Left forelimb (tissue), 1 donor: ENCODE results near the gene CCDC197.
A peak's percentile ranks its signal among the peaks of the same experiment; 100 is the strongest.

Experiments used
- DNase-seq: peaks from one replicate; pipeline ENCODE4 v3.0.0-alpha.2; 2018; ENCODE audit warnings: low spot score

Gene CCDC197

DNA sequence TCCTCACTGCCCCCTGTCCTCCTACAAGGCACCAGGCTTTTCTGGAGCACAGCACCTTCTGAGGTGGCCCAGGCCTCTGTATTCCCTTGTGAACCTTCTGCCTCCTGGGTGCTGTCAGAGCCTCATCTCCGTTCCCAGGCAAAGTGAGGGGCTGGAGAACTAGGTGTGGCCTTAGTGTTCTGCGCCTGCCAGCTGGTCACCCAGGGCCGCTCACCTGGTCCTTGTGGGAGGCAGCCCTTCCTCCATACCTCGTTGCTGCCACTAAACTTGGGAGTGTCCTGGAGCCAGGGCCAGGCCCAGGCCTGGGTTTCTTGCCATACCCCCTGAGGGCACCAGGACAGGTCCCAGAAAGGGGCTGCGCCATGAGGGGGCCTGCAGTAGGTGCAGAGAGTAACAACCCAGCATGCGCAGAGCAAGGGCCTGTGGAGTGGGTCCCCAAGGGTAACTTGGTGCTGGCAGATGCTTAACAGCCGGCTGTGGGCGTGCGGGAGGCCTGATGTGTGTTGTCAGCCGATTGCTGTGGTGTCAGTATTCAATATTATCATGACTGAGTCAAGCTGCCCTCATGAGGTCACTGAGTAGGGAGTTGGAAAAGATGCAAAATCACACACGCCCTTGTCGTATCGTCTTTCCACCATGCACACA, 46.1 kb downstream of the CCDC197 start:
- no peak for DNase-seq

DNA sequence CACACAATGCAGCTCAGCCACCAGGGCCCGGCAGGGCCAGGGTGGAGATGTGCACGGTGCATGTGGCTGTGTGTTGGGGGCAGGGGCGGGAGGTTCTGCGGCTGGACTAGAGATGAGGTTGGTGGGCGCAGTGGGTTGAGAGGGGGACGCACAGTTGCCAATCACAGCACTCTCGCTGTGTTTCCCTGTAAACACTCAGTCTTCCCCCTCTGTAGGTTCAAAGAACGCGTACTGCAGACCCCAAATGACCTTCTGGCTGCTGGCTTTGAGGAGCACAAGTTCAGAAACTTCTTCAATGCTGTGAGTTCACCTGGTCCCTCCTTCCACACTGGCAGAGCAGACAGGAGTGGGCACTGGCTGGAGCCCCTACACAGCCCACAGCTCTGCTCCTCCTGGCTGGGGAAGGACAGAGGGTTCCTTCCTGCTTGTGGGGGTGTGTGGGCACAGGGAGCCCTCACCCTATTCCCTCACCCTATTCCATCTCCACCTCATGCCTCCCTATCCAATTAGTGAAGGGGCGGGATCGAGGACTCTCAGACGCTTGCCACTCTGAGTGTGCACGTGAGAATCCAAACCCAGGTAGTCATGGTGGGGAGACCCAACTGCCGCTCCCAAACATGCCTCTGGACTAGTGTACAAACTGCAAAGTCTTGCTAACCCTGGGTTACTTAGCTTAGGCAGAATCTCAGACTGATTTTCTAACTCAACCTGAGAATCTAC, 46.8 kb downstream of the CCDC197 start:
- no peak for DNase-seq

DNA sequence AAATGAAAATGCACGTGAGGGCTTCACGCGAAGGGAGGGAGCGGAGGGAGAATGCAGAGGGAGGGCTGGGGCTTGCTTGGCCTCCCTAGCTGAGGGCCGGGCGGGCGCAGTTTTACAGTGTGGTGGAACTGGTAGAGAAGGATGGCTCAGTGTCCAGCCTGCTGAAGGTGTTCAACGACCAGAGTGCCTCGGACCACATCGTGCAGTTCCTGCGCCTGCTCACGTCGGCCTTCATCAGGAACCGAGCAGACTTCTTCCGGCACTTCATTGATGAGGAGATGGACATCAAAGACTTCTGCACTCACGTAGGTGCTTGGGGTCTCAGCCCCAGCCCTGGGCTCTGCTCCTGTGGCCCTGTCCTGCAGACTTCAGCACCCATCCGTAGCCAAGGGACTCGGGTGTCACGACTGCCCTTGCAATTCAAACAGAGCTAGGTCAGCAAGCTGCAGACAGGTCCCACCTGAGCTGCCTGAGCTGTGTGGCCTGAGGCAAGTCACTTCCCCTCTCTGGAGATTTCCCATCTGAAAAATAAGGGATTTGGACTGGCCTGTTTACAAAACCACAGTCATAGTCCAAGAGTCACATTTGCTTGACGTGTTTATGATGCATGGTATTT, 47.5 kb downstream of the CCDC197 start:
- DNase-seq, result no peak

DNA sequence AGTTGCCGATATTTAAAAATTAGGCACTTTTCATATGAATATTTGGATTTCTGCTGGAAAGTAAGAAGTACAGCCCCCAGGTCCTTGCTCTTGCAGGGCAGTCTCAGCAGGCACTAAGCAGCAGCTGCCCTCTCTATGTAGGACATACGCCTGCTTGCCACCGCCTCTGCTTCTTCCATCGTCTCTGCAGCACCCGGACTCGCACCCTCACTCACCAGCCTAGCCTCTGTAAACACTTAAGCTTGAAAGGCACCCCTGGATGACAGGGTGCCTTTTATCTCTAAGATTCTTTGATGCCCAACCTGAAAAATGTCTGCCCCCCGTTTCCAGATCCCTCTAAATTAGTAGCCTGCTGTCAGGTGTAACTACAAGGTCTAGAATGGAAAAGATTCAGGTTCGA, 48.0 kb downstream of the CCDC197 start:
- no peak for DNase-seq

DNA sequence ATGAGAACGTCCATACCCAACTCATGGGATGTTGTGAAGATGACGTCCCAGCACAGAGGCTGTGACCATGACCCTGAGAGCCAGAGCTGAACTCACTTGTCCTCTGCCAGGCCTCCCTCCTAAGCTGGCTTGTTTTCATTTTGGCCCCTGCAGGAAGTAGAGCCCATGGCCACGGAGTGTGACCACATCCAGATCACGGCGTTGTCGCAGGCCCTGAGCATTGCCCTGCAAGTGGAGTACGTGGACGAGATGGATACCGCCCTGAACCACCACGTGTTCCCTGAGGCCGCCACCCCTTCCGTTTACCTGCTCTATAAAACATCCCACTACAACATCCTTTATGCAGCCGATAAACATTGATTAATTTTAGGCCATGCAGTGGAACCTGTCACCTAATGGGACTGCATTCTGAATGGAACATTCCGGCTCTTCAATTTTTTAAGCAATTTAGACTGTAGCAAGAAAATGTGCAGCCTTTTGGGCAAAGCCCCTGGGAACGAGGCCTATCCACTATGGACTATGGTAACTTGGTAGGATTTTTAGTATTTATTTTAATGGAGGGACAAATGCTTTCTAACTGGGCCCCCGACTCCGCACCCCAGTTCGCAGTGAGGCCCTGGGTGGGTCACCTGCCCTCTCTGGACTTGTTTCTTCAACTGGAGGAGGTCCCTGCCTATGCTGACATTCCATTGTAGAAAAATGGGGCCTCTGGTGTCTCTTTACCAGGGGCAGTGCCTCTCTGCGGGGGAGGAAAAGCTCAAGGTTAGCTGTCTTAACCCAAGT, 48.7 kb downstream of the CCDC197 start:
- peak; percentile 45 for DNase-seq

DNA sequence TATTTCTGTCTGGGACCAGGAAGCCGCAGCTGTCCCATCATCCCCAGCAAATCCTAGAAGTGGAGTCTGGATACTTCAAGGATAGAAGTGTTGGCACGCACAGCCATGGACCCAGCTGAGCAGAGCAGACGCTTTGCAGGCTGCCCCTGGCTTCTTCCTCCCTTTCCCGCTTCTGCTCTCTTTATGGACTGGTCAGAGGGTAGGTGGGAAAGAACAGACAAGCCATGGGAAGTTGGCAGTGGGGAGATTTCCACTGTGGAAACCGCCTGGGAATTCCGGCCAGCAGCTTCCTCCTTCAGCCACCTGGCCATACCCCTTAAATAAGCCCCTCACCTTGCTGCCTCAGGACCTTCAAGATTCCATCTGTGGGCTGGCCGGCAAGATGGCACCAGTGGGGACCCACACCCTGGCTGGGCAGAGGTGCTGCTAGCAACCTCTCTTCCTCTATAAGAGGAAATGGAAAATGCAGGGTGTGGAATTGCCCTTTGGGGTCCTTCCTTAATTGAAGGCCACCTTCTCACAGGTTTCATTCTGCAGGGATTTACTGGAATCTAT, 49.7 kb downstream of the CCDC197 start:
- peak; percentile 47 for DNase-seq

DNA sequence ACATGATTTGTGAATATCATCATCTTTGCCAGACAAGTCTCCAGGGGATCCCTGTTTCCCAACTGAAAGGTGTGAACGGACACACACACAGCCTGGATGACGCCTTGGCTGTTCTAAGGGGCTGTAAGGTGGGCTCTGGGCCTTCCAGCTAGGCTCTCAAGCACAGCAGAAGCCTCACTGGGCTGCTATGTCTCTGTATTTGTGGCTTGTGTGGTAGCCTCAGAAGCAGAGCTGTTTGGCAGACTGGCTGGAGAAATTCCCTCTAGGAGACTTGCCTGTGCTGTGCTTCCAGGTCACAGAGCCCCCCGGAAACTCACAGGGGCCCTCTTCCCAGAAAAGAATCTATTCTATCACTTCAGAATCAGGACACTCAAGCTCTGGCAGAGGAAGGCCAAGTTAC, 50.5 kb downstream of the CCDC197 start:
- DNase-seq, result peak; percentile 31

DNA sequence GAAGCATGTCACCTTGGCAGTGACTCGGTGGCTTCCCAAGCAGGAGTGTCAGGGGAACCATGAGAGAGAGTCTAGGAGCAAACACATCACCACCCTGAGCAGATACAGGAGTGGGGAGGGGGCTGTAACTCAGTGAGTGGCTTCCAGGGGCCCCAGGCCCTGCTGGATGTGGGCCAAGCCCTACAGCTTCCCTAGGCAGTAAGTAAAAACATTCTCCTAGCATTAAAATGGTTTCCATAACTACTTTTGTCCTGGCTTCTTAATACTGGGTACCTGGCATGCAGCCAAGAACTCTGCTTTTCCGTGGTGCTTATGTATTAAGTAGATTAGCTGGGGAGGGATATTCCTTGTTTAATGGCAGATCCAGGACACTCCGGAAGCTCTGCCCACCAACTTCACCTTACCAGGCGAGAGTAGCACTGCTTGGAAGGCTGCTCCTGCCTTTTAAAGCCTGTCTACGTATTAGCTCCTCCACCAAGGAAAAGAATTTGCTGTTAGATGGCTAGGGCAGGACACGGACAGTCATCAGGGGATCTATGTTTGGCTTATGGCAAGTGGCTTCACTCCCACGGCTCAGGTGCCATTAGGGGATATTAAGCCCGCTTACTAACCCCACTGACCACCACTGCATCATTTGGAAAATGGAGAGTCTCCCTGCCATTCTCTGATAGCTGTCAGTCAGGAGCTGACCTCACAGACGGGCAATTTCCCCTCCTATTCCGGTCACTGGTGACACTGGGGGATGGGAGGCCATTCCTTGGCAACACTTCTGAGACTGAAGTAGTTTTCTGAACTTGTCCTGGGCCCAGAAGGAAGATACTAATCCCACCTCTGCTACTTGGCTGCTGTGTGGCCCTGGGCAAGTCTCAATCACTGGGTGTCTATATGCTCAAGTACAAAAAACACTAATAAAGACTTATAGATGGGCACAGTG, 51.9 kb downstream of the CCDC197 start:
- DNase-seq, result peak; percentile 48

DNA sequence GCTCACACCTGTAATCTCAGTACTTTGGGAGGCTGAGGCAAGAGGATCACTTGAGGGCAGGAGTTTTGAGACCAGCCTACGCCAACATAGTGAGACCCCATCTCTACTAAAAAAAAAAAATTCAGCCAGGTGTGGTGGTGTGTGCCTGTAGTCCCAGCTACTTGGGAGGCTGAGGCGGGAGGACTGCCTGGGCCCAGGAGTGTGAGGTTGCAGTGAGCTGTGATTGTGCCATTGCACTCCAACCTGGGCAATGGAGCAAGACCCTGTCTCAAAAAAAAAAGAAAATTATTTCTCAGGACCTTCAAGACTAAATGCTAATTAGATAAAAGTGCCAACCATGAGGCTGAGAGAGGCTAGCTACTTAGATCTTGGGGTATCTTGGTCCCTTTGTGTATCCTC, 52.5 kb downstream of the CCDC197 start:
- no peak for DNase-seq

DNA sequence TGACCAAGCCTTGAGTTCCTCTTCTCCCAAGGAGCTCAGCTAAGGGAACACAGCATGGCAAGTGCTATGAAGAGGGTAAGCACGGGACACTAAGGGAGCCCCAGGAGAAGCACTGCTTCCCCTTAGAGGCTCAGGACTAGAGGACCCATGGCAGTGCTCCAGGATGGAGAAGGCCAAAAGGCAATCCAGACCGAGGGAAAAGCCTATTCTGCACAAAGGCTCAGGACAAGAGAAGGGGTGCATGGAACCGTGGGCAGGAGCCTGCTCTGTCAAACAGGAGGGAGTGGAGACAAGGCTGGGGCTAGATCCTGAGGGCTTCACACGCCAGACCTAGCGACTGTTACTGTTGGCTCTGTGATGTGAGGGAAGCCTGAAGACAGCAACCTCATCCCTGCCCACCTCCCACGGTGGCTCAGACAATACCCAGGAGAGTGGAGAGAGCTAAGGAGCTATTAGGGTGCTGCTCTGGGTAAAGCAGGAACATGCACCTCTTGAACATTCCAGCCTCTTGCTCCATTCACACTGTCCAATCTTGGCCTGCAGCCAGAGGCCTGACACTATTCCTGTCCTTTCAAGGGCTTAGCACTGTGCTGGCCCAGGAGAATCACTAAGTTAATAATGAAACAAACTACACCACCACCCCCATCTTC, 53.3 kb downstream of the CCDC197 start:
- DNase-seq, result peak; percentile 30

DNA sequence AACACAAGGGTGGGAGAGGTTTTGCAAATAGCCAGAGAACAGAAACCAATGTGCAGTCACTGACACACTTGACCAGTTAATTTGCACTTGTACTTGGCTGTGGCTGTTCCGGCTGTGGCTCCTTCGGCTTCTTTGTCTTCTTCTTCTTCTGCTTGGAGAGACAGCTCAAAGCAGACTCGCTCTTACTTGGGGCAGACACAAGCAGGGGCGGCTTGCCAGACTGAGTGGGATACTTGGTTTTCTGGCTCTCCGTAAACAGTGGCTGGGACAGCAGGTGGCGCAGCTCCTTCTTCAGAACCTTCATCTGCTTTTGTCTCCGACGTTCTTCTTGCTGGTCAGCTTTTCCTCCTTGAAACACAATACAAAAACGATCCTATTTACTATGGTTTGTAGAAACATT, 54.0 kb downstream of the CCDC197 start:
- DNase-seq, result peak; percentile 37

DNA sequence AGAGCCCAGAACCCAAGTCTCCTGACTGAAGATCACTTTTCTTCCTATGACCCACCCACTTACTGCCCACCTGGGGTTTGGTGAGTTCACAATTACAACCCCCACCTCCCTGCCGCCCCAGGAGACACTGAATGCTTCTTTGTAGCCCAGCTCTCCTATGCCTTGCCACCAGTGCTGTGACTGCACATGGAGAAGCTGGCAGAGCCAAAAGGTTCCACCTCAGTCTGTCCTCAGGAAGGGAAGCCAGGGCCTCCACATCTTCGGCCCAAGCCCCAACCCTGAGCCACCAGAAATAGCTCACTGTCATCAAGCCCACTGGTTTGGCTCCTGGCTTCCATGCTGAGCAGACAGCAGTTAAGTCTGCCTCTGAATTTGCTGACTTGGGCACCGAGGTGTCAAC, 54.7 kb downstream of the CCDC197 start:
- DNase-seq, result peak; percentile 47

DNA sequence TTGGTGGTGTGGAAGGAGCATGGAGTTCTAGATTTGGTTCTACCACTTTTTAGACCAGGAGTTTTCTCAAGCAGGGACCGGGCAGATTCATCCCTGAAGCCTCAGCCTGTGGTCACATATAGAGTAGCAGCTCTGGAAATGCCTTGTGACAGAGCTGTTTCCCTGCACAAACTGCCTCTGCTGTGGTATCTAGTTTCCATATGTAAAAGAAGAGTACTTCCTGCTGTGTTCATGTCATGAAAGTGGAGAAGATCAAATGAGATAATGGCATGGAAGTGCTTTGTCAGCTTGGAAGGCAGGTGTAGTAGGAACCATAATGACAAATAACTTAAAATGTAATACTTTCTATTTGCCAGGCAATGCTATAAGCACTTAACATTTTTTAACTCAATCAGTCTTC, 55.1 kb downstream of the CCDC197 start:
- no peak for DNase-seq

DNA sequence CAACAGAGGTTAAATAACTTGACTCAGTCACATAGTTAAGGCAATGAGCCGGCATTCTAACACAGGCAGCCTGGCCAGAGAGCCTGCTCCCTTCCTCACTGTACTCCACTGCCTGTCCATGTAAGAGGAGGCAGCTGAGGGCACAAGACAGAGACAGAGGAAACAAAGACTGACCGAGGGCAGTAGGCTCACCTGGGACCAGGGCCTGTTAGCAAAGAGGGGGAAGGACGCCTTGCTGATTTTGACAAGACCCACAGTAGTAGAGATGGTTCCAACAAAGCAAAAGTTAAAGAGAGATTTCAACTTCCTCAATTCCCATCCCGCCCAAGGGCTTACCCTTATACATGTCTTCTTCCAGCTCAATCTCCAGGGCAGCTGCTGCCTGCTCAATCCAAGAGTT, 55.6 kb downstream of the CCDC197 start:
- DNase-seq, result no peak

DNA sequence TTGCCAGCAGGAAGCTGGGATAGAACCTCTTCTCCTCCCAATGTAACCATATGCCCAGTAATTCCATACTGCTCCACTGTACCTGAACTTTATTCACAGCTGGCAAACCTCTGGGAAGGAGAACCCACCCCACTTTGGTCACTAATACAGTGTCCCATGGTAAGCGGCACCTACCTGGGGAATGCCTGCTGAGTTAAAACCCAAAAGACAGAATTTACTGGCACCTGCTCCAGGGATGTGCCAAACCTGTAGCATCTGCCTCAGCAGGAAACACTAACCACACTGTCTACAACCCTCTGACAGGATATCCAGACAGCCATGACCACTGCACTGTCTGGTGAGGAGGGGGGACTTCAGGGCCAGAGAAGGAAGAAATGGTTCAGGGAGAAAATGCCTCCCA, 57.3 kb downstream of the CCDC197 start:
- peak; percentile 37 for DNase-seq

DNA sequence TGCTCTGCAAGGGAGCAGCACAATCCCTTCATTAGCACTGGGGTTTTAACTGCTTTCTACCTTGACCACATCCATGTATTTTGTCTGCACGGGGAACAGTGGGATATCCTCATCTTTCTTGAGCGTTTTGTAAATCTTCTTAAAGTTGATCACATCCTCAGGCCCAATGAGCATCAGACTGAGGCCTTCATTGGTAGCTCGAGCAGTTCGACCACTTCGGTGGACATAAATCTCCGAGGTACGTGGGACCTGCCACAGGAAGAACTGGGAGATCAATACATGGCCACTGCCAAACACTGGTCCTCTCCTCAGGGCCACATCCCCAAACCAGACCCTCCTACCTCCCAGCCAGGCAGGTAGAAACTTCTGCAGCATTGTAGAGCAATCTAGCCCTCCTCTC, 57.8 kb downstream of the CCDC197 start:
- no peak for DNase-seq

DNA sequence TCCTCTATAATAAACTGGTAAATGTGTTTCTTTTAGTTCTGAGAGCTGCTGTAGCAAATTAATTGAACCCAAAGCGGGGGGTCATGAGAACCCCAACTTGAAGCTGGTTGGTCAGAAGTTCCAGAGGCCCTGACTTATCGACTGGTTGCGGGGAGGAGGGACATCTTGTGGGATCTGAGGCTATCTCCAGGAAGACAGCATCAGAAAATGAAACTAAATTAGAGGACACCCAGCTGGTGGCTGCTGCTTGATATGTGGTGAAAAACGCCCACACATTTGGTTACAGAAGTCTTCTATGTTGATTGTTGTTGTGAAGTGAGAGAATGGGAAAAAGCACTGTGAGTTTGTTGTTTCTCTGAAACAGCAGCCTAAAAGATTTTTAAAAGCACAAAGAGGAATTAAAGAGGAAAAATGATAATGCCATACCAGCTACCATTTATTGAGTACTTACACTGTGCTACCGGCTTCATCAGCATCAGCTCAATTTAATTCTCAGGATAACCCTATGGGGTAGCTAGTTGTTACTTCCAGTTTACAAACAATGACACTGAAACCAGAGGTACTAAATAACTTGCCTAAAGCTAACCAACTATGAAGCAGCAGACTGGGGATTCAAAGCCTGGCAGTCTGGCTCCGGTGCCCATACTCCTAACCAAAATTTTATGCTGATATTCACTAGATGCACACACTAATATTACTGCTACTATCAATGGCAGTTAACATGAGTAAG, 59.6 kb downstream of the CCDC197 start:
- no peak for DNase-seq

DNA sequence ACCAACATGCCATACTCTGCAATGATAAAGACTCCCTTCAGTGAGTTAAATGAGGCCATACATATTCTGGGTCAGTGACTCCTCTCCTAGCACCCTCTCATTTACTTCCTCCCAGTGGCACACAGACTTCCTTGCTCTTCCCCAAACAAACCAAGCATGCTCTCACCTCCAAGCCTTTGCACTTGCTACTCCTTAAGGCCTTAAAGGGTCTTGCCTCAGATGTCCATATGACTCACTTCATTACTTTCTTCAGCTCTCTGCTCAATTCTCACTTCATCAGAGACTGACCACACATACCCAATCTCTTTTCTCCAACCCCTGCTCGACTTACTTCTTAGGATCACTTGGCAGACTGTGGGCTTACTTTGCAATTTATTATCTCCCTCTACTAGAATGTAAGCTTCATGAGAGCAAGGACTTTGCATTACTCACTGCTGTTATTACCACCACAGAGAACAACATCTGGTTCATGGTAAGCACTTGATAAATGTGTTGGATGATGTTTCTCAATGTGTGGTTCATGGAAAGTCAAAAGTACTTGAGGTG, 61.1 kb downstream of the CCDC197 start:
- no peak for DNase-seq
